ENCODE results near the gene GSPT1. TPM values are rescaled to one million over a fixed set of nuclear protein-coding genes. Genes with fewer than 3 reads are reported as not detected.
A peak's percentile ranks its signal among the peaks of the same experiment; 100 is the strongest.
"Not testable (repeated sequence)": the region's sequence is repeated elsewhere in the genome, so short reads cannot be mapped to it uniquely, and the experiment has no call there.

Gene GSPT1
- total RNA-seq, 2 donors from 2014 or later, result 22.4 to 43.6 TPM

DNA sequence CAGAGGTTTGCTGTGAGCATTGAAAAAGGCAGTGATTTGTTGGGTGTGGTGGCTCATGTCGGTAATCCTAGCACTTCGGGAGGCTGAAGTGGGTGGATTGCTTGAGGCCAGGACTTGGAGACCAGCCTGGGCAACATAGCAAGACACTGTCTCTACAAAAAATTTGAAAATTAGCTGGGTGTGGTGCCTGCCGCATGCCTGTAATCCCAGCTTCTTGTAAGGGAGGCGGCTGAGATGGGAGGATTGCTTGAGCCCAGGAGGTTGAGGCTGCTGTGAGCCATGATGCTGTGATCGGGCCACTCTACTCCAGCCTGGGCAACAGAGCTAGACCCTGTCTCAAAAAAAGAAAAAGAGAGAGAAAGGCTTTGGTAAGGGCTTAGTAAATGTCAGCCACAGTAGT, 33.1 kb upstream of the GSPT1 start:
- Histone ChIP-seq H3K27ac (no peak overlapping the region), H3K9me3 (no peaks in the 10 kb centered on the region), H3K4me1 (no peaks in the 10 kb centered on the region), H3K36me3 (replicated peaks in 1 of 2; ENCODE audit: insufficient read depth in 1 of 2, low read depth in 2 of 2) (no peaks in the 10 kb centered on the region), H3K27me3 (no peaks in the 10 kb centered on the region), H3K4me3 (no peak overlapping the region)
- no peak for ATAC-seq
- intact Hi-C loops (cut with DNase I), result no loop called here
- 72 to 87% methylated on average over 5 of the region's 5 CpGs for WGBS, 2 donors
- DNase-seq, result no peak
- TF ChIP-seq POLR2A (IDR thresholded peaks at IDR 0.05), result no peak
- TF ChIP-seq, protein P1, sequence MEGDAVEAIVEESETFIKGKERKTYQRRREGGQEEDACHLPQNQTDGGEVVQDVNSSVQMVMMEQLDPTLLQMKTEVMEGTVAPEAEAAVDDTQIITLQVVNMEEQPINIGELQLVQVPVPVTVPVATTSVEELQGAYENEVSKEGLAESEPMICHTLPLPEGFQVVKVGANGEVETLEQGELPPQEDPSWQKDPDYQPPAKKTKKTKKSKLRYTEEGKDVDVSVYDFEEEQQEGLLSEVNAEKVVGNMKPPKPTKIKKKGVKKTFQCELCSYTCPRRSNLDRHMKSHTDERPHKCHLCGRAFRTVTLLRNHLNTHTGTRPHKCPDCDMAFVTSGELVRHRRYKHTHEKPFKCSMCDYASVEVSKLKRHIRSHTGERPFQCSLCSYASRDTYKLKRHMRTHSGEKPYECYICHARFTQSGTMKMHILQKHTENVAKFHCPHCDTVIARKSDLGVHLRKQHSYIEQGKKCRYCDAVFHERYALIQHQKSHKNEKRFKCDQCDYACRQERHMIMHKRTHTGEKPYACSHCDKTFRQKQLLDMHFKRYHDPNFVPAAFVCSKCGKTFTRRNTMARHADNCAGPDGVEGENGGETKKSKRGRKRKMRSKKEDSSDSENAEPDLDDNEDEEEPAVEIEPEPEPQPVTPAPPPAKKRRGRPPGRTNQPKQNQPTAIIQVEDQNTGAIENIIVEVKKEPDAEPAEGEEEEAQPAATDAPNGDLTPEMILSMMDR (IDR thresholded peaks at IDR 0.05), result no peak

DNA sequence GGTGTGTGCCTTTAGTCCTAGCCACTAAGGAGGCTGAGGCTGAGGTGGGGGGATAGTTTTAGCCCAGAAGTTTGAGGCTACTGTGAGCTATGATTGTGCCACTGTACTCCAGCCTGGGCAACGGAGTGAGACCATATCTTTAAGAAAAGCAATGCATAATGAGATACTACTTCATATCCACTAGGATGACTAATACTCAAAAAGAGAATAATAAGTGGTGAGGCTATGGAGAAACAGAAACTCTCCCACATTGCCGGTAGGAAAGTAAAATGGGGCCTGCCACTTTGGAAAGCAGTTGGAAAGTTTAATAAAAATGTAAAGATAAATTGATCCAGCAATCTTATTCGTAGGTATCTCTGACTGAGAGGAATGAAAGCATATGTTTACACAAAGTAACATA, 30.7 kb upstream of the GSPT1 start:
- Histone ChIP-seq H3K27me3 (no peaks in the 10 kb centered on the region), H3K9me3 (no peaks in the 10 kb centered on the region), H3K36me3 (replicated peaks in 1 of 2; ENCODE audit: insufficient read depth in 1 of 2, low read depth in 2 of 2) (no peaks in the 10 kb centered on the region), H3K27ac (no peak overlapping the region), H3K4me1 (no peaks in the 10 kb centered on the region), H3K4me3 (no peak overlapping the region)
- no peak for ATAC-seq
- TF ChIP-seq, protein P1 (IDR thresholded peaks at IDR 0.05), result no peak
- no peak for TF ChIP-seq POLR2A (IDR thresholded peaks at IDR 0.05)
- no peak for DNase-seq
- intact Hi-C loops (cut with DNase I), result no loop called here
- 69 to 70% methylated on average over 3 of the region's 3 CpGs for WGBS, 2 donors

DNA sequence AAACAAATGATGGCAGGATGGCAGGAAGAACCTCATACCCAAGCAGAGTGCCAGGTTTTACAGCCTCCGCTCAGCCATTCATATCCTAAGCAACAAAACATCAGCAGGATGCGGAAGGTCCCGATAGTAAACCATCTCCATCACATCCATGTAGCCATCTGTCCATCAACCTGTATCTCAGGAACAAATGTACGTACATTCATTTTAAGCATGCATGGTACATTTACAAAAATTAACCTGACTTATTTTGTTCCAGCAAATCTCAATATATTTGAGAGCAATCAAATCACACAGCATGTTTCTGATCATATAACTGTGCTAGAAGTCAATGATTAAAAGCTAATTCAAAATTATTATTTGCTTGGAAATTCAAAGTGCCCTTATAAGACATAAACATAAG, 26.2 kb upstream of the GSPT1 start, which contains the start of gene NPIPB2:
Gene NPIPB2, minus strand, starts transcription at position 101 of the 400 bp plus-strand sequence. Its CDS starts 0 bp downstream, at position 101.
- H3K27ac ChIP-seq; H3K4me3 ChIP-seq; H3K9me3 ChIP-seq; ATAC-seq; H3K27me3 ChIP-seq; intact Hi-C loops (cut with DNase I); H3K36me3 ChIP-seq (replicated peaks in 1 of 2; ENCODE audit: insufficient read depth in 1 of 2, low read depth in 2 of 2); DNase-seq; H3K4me1 ChIP-seq: not testable (repeated sequence)
- 86 to 94% methylated on average over 3 of the region's 4 CpGs for WGBS, 2 donors

DNA sequence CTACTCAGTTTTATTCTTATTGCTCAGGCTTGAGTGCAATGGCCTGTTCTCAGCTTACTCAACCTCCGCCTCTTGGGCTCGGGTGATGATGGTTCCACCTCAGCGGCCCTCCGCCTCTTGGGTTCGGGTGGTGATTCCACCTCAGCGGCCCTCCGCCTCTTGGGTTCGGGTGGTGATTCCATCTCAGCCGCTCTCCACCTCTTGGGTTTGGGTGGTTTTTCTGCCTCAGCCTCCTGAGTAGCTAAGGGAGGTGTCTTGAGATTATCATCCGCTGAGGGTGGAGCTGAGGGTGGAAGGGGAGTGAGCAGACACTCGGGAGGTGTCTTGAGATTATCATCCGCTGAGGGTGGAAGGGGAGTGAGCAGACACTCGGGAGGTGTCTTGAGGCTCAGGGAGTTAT, 11.6 kb upstream of the GSPT1 start:
- H3K4me1 ChIP-seq; intact Hi-C loops (cut with DNase I); H3K27ac ChIP-seq; ATAC-seq; H3K36me3 ChIP-seq (replicated peaks in 1 of 2; ENCODE audit: insufficient read depth in 1 of 2, low read depth in 2 of 2); DNase-seq; H3K9me3 ChIP-seq; H3K27me3 ChIP-seq; H3K4me3 ChIP-seq: not testable (repeated sequence)
- WGBS, 2 donors, result 74% methylated on average over 10 to 13 of the region's 13 CpGs

DNA sequence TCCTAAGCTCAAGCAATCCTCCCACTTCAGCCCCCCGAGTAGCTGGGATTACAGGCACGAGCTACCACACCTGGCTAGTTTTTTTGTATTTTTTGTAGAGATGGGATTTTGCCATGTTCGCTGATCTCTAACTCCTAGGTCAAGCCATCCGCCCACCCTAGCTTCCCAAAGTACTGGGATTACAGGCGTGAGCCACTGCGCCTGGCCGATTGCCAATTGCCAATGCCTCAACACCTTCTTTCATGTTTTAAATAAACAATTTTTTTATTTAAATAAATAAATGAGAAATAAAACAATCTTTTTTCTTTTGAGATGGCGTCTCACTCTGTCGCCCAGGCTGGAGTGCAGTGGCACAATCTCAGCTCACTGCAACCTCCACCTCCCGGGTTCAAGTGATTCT, 8.3 kb upstream of the GSPT1 start:
- DNase-seq, result peak in 1 of 4 donors; percentile 11
- ATAC-seq; H3K4me1 ChIP-seq; H3K4me3 ChIP-seq; H3K9me3 ChIP-seq; H3K27me3 ChIP-seq; intact Hi-C loops (cut with DNase I); H3K27ac ChIP-seq; H3K36me3 ChIP-seq (replicated peaks in 1 of 2; ENCODE audit: insufficient read depth in 1 of 2, low read depth in 2 of 2): not testable (repeated sequence)
- WGBS, 2 donors, result 68 to 72% methylated on average over 10 of the region's 10 CpGs

DNA sequence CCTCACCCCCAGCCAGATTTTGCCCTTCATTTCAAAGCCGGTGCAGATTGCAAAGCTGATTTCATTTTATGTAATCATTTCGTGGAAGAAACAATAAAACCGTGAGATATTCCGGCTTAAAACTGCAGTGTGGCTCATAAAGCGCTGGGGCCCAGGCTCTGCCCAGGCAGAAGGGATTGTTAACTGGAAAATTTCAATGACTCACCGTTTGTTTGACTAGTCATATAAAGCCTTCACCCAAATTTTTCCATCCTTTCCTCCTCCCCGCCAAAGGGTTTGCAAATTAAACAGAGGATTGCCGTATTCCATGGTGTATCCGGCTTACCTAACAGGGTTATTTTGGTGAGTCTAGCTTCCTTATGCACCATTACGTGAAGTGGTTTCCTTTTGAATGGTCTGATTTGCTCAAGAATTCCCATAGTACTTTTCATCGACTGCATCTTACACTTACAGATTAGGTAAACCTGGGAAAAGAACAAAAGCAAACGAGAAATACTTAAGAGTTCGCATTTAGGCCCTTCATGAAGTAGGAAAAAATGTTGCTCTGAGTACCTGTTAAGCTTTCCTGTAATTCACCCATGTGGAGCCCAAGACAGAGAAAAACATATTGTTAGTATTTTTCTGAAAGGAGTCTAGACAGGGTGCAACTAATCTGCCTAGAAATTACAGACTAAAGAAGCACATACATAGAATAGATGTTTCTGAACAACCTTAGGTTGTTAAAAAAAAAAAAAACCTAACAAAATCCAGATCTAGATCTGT, 949 bp upstream of the GSPT1 start:
- TF ChIP-seq, protein P1 (IDR thresholded peaks at IDR 0.05), result no peak
- TF ChIP-seq POLR2A (IDR thresholded peaks at IDR 0.05), result no peak
- peak; percentile 26 for ATAC-seq
- no peaks in the 10 kb centered on the region for H3K27me3 ChIP-seq
- intact Hi-C loops (cut with DNase I), result no loop called here
- no peaks in the 10 kb centered on the region for H3K9me3 ChIP-seq
- H3K27ac ChIP-seq, result peak overlapping the region; percentile 82 to 97 (median 91)
- peak; percentile 36 to 64 (median 46) for DNase-seq
- 47 to 56% methylated on average over 13 of the region's 13 CpGs for WGBS, 2 donors
- H3K36me3 ChIP-seq (replicated peaks in 1 of 2; ENCODE audit: insufficient read depth in 1 of 2, low read depth in 2 of 2), result no peaks in the 10 kb centered on the region
- peaks cover 38% of the 10 kb centered on the region for H3K4me1 ChIP-seq
- no peak overlapping the region for H3K4me3 ChIP-seq

Measured in body of pancreas (tissue), 4 donors.